Endometrium (tissue), 2 donors: Measurements from ENCODE around the gene SNAPIN.
"Not testable (repeated sequence)": the region's sequence is repeated elsewhere in the genome, so short reads cannot be mapped to it uniquely, and the experiment has no call there.

Experiments
- FAIRE-seq: peaks from 2 replicates; lab custom pipeline; 2012; peaks lifted over from hg19 to GRCh38; lab: Jason Lieb, UNC
- donor health status: control.
- donor health status: control.

SNAPIN gene

DNA sequence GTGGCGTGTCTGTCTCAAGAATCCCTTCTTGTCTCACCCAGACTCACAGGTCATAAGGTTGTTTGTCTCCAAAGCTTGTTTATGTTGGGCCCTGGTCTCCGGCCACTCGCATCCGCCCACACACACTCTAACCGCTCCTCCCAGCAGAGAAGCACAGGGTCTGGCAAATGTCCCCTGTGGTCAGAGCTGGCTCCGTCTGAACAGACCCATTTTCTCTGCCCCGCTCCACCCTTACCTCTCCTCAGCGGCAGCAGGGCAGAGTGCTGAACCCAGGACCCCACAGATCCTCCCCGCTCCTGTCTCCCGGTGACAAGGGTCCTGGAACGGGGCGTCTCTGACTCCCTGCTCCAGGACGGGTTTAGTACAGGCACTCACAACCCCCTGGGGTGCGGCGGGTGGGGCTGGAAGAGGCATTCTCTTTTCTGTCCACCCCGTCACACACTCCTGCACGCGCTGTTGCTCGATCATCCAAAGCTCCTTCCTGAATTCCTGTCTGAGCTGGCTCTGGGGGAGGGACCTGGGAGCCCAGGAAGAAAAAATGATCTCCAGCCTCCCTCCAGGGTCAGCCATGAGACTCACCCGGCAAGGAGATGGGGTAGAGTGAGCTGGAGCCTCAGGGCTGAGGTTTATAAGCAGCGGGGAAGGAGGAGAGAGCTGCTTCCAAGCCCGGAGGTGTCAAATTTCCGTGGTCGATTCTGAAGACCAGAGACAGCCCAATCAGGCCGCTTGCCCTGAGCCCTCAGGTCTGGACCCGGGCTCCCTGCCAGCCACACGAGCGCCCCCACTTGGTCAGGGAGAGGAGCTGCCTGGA is 31.4 kb upstream of the SNAPIN start, which contains the start of gene S100A13:
TSS of gene S100A13 (minus strand) at position 602 of the 811 bp plus-strand sequence. CDS start 1,033 bp downstream, outside the sequence.
- FAIRE-seq, result no peak

- no peak for FAIRE-seq
Observed at GRCh38 chr1:153627715-153628626, 30.5 kb upstream of the SNAPIN start, which contains the start of gene S100A1. Gene S100A1 (plus strand): TSS chr1:153628434. CDS start chr1:153630522, 2,088 bp downstream.

DNA sequence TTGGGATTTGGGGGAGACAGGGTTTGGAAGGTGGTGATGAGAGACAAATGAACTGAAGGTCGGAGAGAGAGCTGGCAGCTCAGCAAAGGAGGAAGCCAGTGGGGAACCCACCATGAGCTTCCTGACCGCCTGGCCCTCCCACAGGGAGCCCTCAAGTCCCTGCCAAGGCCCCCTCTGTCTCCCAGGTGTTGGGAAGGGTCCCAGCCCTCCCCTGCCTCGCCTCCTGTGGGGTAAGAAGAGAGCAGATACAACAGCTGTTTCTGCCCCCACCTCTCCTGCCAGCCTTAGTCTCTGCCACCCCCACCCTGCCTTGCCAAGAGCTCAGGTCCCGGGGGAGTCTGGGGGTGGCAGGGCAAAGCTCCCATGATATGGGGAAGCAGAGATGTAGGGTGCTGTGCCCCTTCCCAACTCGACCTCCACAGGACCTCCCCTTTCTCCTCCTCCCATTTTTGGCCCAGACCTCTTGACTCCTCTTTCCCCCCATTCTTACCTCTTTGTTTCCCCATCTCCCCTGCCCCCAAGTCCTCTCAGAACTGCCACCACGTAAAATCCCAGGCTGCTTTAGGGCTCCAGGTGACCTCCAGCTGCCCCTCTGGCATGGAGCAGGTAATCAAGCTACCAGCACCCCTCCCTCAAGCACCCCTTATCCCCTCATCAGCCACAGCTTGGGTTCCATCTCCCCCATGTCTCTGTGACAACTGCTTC is 29.7 kb upstream of the SNAPIN start:
- no peak for FAIRE-seq

DNA sequence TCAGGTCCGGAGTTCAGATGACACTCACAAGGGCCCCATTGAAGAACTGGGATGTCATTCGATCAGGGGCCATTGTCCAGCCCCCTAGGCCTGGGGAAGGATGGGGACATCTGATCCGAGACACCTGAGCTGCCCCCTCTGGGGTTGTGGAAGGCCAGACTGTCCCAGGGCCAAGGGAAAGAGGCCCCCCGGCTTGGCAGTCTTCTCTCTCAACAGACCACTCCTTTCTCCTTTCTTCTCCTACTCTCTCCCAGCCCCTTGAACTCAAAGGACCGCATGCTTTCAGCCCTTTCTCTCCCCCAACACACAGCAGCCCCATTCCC is 29.2 kb upstream of the SNAPIN start:
- FAIRE-seq, result no peak

DNA sequence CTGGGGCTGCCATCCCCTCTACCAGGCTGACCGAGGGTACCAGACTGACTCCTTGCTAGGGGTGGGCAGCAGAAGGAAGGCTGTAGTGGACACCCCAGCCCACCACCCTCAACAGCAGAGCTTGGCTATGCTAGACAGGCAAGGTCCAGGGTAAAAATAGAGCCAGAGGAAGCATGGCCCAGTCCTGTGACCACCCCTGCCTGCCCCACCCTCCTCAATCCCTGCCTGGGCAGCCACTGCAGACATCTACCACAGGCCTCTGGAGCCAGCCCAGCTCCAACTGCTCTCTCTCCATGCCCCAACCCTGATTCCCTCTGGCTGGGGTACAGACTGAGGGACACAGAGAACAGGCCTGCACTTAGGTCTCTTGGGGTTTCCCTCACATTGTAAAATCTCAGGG is 28.5 kb upstream of the SNAPIN start:
- FAIRE-seq, result no peak

DNA sequence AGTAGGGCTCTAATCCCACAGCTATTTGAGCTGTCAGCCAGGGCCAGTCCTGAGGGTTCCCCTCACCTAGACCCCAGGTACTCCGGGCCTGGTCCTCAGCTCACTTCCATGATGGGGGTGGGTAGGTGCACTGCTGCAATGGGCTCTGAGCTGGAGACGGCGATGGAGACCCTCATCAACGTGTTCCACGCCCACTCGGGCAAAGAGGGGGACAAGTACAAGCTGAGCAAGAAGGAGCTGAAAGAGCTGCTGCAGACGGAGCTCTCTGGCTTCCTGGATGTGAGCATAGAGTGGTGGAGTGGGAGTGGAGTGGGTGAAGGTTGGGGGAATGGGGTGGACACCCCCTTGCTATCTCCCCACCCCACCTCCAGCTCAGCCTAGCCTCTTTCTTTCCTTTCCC is 28.1 kb upstream of the SNAPIN start:
- no peak for FAIRE-seq

- no peak for FAIRE-seq
Observed at GRCh38 chr1:153631047-153632022, 27.2 kb upstream of the SNAPIN start.

DNA sequence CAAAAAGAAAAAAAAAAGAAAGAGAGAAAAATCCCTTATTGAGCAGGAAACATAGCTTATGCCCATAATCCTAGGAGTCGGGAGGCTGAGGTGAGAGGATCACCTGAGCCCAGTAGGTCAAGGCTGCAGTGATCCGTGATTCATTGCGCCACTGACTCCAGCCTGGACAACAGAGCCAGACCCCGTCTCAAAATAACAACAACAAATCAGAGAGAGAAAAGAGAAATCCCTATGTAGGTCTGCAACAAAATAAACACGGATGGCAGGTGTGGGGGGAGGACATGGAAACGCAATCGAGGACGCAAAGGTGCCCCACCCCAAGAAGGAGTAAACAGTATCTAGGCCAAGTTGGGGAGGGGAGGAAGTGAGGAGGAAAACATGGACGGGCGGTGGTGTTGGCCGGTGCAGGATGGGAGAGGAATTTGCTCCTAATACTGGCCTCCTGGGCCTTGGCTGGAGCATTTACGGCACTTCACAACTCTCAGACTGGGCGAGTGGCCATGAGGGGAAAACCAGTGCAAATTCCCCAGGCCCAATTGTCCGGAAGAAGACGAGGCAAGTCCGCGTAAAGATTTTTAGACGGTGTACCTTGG is 25.2 kb upstream of the SNAPIN start:
- no peak for FAIRE-seq

- peak; percentile 85 for FAIRE-seq
Observed at GRCh38 chr1:153633754-153634665, 24.5 kb upstream of the SNAPIN start, which contains the start of gene CHTOP. Gene CHTOP (plus strand): TSS chr1:153634066. CDS start chr1:153636589, 2,523 bp downstream.

DNA sequence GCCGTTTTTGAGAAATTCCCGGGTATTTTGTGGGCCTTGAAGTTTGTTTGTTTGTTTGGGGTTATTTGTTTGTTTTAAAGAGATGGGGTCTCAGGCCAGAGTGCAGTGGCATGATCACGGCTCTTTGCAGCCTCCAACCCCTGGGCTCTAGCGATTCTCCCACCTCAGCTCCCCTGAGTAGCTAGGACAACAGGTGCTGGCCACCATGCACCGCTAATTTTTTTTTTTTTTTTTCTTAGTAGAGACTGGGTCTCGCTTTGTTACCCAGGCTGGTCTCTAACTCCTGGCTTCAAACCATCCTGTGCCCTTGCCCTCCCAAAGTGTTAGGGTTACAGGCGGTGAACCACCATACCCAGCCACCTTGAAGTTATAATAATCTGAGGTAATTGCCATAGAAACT is 22.6 kb upstream of the SNAPIN start:
- FAIRE-seq, result no peak

- FAIRE-seq, result no peak
Observed at GRCh38 chr1:153636312-153636711, 22.2 kb upstream of the SNAPIN start.

- no peak for FAIRE-seq
Observed at GRCh38 chr1:153638261-153638660, 20.2 kb upstream of the SNAPIN start.

DNA sequence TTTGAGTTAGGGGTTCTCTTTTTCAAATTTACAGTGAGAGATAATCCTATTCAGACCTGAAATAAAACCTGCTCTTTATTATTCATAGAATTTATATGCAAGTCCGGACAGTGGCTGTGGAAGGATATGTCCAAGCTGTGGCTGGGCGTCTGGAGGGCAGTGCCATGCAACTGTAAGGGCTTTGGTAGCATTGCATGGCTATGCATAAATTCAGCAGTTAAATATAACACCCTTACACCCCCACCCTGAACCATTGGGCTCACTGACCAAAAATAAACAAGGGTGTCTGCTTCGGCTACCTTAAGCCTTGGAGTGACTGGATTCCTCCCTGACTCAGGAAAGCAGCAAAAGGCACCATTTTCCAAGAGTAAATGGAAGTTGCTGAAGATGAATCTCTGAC is 19.2 kb upstream of the SNAPIN start:
- FAIRE-seq, result no peak

GRCh38 chr1:153640213-153640612 is 18.3 kb upstream of the SNAPIN start:
- FAIRE-seq, result not testable (repeated sequence)

GRCh38 chr1:153640861-153641260 is 17.6 kb upstream of the SNAPIN start:
- FAIRE-seq, result no peak

DNA sequence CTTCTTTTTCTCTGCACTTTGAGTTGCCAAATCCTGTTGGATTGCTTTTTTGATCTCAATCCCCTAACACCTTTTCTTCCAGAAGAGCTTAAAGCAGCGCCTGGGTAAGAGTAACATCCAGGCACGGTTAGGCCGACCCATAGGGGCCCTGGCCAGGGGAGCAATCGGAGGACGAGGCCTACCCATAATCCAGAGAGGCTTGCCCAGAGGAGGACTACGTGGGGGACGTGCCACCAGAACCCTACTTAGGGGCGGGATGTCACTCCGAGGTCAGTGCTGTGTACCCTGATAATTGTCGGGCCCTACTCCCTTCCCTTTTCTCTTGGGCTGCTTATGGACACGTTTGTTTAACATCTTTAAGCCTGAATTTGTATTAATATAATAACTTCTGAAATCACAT is 16.3 kb upstream of the SNAPIN start:
- FAIRE-seq, result no peak

DNA sequence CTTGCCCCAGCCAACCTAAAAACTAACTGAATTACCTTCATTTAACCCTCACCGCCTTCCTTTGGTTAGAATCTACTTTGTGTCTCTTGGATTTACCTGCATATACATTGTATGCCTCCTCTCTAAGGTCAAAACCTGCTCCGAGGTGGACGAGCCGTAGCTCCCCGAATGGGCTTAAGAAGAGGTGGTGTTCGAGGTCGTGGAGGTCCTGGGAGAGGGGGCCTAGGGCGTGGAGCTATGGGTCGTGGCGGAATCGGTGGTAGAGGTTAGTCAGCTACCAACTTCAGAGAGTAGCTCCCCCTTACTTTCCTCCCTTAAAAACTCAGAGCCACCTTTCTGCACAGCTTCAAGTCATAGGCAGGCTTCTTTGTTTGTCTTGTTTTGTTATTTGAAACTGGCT is 15.4 kb upstream of the SNAPIN start:
- FAIRE-seq, result no peak

- no peak for FAIRE-seq
Observed at GRCh38 chr1:153643816-153644215, 14.7 kb upstream of the SNAPIN start.

GRCh38 chr1:153646672-153647345 is 11.7 kb upstream of the SNAPIN start:
- no peak for FAIRE-seq
